SK-N-MC (cell line): ENCODE results near the gene CACNA1S.

Experiments used
- EZH2 ChIP-seq: fragments of 200-600 bp; sonication (generic); IDR thresholded peaks from one replicate; pipeline ENCODE4 v1.6.1; 2017; ENCODE audit warnings: antibody characterized with exemption
- FOXP2 ChIP-seq: optimal IDR thresholded peaks from 2 replicates; pipeline ENCODE3; 2011; ENCODE audit warnings: mild to moderate bottlenecking, moderate library complexity; ENCODE audit not compliant: insufficient read depth; ENCODE audit errors: extremely low read length, control extremely low read depth
- POLR2AphosphoS5 ChIP-seq: IDR thresholded peaks from 2 replicates; pipeline ENCODE4 v1.6.1; 2012; ENCODE audit warnings: mild to moderate bottlenecking, low read depth, low read length, borderline replicate concordance

GRCh38 chr1:201092738-201093137 lies 19.5 kb downstream of the CACNA1S start:
- TF ChIP-seq POLR2AphosphoS5 (no peak), EZH2 (no peak), FOXP2 (no peak)
